Pons (tissue), 1 donor: ENCODE results near the gene EPM2A.

ENCODE experiments used
- DNase-seq: peaks from one replicate; pipeline ENCODE4 v3.0.0-alpha.2; 2016; ENCODE audit warnings: low spot score

Gene EPM2A

GRCh38 chr6:145673504-145673903 is 61.8 kb downstream of the EPM2A start:
- DNase-seq, result no peak

- DNase-seq, result no peak
Observed at GRCh38 chr6:145670311-145670710, 65.0 kb downstream of the EPM2A start.

- no peak for DNase-seq
Observed at GRCh38 chr6:145669627-145670034, 65.7 kb downstream of the EPM2A start.

GRCh38 chr6:145668844-145669243 is 66.5 kb downstream of the EPM2A start:
- no peak for DNase-seq

GRCh38 chr6:145660676-145661075 is 74.6 kb downstream of the EPM2A start:
- DNase-seq, result no peak

- DNase-seq, result no peak
Observed at GRCh38 chr6:145656128-145656527, 79.2 kb downstream of the EPM2A start.

- no peak for DNase-seq
Observed at GRCh38 chr6:145652572-145652971, 82.7 kb downstream of the EPM2A start.

- DNase-seq, result no peak
Observed at GRCh38 chr6:145651988-145652387, 83.3 kb downstream of the EPM2A start.

GRCh38 chr6:145648149-145648548 is 87.2 kb downstream of the EPM2A start:
- DNase-seq, result no peak

- DNase-seq, result no peak
Observed at GRCh38 chr6:145647602-145648001, 87.7 kb downstream of the EPM2A start.

- DNase-seq, result no peak
Observed at GRCh38 chr6:145643760-145644159, 91.6 kb downstream of the EPM2A start.

GRCh38 chr6:145633981-145634627 is 101.2 kb downstream of the EPM2A start:
- peak; percentile 92 for DNase-seq

GRCh38 chr6:145632971-145633370 is 102.3 kb downstream of the EPM2A start:
- DNase-seq, result no peak

GRCh38 chr6:145631374-145631773 is 103.9 kb downstream of the EPM2A start:
- DNase-seq, result no peak

- DNase-seq, result no peak
Observed at GRCh38 chr6:145630598-145630997, 104.7 kb downstream of the EPM2A start.

- DNase-seq, result no peak
Observed at GRCh38 chr6:145629478-145629877, 105.8 kb downstream of the EPM2A start.

GRCh38 chr6:145627451-145627850 is 107.9 kb downstream of the EPM2A start:
- DNase-seq, result no peak

GRCh38 chr6:145626857-145627256 is 108.5 kb downstream of the EPM2A start:
- DNase-seq, result no peak

GRCh38 chr6:145623231-145623630 is 112.1 kb downstream of the EPM2A start:
- DNase-seq, result no peak

- DNase-seq, result no peak
Observed at GRCh38 chr6:145621776-145622175, 113.5 kb downstream of the EPM2A start.

- no peak for DNase-seq
Observed at GRCh38 chr6:145620088-145620487, 115.2 kb downstream of the EPM2A start.

- DNase-seq, result no peak
Observed at GRCh38 chr6:145609521-145609920, 125.8 kb downstream of the EPM2A start.

- DNase-seq, result no peak
Observed at GRCh38 chr6:145608850-145609249, 126.5 kb downstream of the EPM2A start.

GRCh38 chr6:145603991-145604390 is 131.3 kb downstream of the EPM2A start:
- no peak for DNase-seq
